Endodermal cell (in vitro differentiated cells): ENCODE data around the gene CACNG7. TPM values are rescaled to one million over a fixed set of nuclear protein-coding genes. Genes with fewer than 3 reads are reported as not detected.
A peak's percentile ranks its signal among the peaks of the same experiment; 100 is the strongest.

Experiments
- DNase-seq: peaks from one replicate; pipeline ENCODE4 v3.0.0-alpha.2; 2017
- H3K27ac ChIP-seq: 2 replicates; pipeline ENCODE4 v1.5.1; 2013; ENCODE audit warnings: mild to moderate bottlenecking, low read depth, low read length, moderate library complexity
- H3K27me3 ChIP-seq: 2 replicates; pipeline ENCODE4 v1.6.1; 2013; ENCODE audit warnings: mild to moderate bottlenecking, low read length, moderate library complexity; ENCODE audit not compliant: insufficient read depth, control insufficient read depth, poor library complexity, severe bottlenecking
- H3K36me3 ChIP-seq: 2 replicates; pipeline ENCODE4 v1.7.0; 2013; ENCODE audit warnings: mild to moderate bottlenecking, low read length, moderate library complexity; ENCODE audit not compliant: control insufficient read depth, insufficient read depth
- H3K4me1 ChIP-seq: one replicate; pipeline ENCODE4 v1.7.0; 2013; ENCODE audit warnings: low read length; ENCODE audit not compliant: control insufficient read depth, insufficient read depth
- H3K4me3 ChIP-seq: 2 replicates; pipeline ENCODE4 v1.5.1; 2013; ENCODE audit warnings: mild to moderate bottlenecking, low read length, moderate library complexity
- H3K9ac ChIP-seq: 2 replicates; pipeline ENCODE4 v1.6.1; 2013; ENCODE audit warnings: mild to moderate bottlenecking, low read length, moderate library complexity; ENCODE audit not compliant: poor library complexity, severe bottlenecking; ENCODE audit errors: extremely low read depth
- H3K9me3 ChIP-seq: 2 replicates; pipeline ENCODE4 v1.6.1; 2013; ENCODE audit warnings: mild to moderate bottlenecking, low read length, moderate library complexity; ENCODE audit not compliant: control insufficient read depth
- H3K27ac Mint-ChIP-seq: 2 replicates; pipeline ENCODE4 v1.8.0; 2020; ENCODE audit warnings: mixed read lengths
- H3K27me3 Mint-ChIP-seq: 2 replicates; pipeline ENCODE4 v1.8.0; 2021; ENCODE audit warnings: mild to moderate bottlenecking, mixed read lengths; ENCODE audit not compliant: insufficient read depth
- H3K36me3 Mint-ChIP-seq: 2 replicates; pipeline ENCODE4 v1.8.0; 2020; ENCODE audit warnings: low read depth, mixed read lengths
- H3K4me1 Mint-ChIP-seq: 2 replicates; pipeline ENCODE4 v1.8.0; 2020; ENCODE audit warnings: mixed read lengths
- H3K4me3 Mint-ChIP-seq: 2 replicates; pipeline ENCODE4 v1.8.0; 2020; ENCODE audit warnings: mild to moderate bottlenecking, moderate library complexity, mixed read lengths
- H3K9me3 Mint-ChIP-seq: 2 replicates; pipeline ENCODE4 v1.8.0; 2020; ENCODE audit warnings: mild to moderate bottlenecking, mixed read lengths
- CTCF ChIP-seq: fragments of 200-600 bp; sonication (generic); conservative IDR thresholded peaks from 2 replicates; pipeline ENCODE4 v1.5.0; 2021; ENCODE audit warnings: antibody characterized with exemption, mild to moderate bottlenecking
- whole genome bisulfite sequencing, 2 experiments: methylation state at CpG; one replicate each; pipeline versions ENCODE4 v1.1.5 to v1.1.7; 2013; ENCODE audit warnings: missing lambda C conversion rate in 2 of 2, mixed read lengths in 1 of 2; ENCODE audit not compliant: insufficient coverage in 1 of 2, insufficient read length in 1 of 2; 5-methylcytosine and 5-hydroxymethylcytosine counted together
- total RNA-seq, 2 donors: library from RNA; stranded (reverse); fragmentation: NEBNext Ultra II Directional in 1 of 2; extraction: Animal tissue kit (Norgen Biotek cat#: 25700) in 1 of 2; gene quantifications; 2 replicates in 1 of 2; 3 replicates in 1 of 2; pipeline ENCODE4 v1.2.1, GENCODE V29; 2021

Gene CACNG7
- total RNA-seq, 2 donors from 2014 or later, result 2.7 to 3.4 TPM

- no peaks in the 10 kb centered on the region for H3K36me3 ChIP-seq
- TF ChIP-seq CTCF, result no peak
- Mint-ChIP-seq H3K27ac (no peak overlapping the region), H3K9me3 (no peaks in the 10 kb centered on the region), H3K27me3 (peaks cover 36% of the 10 kb centered on the region), H3K4me1 (peaks cover 6% of the 10 kb centered on the region), H3K36me3 (no peaks in the 10 kb centered on the region), H3K4me3 (no peak overlapping the region)
- DNase-seq, result no peak
- WGBS, 2 experiments, result 9 to 12% methylated on average over 13 to 18 of the region's 18 CpGs
- H3K9ac ChIP-seq, result no peak overlapping the region
- no peak overlapping the region for H3K27ac ChIP-seq
- H3K4me3 ChIP-seq, result peak overlapping the region; percentile 77
- peaks cover 54% of the 10 kb centered on the region for H3K27me3 ChIP-seq
- no peaks in the 10 kb centered on the region for H3K4me1 ChIP-seq
- H3K9me3 ChIP-seq, result no peaks in the 10 kb centered on the region
These were observed 26.6 kb upstream of the CACNG7 start for GRCh38 chr19:53882391-53883050.

DNA sequence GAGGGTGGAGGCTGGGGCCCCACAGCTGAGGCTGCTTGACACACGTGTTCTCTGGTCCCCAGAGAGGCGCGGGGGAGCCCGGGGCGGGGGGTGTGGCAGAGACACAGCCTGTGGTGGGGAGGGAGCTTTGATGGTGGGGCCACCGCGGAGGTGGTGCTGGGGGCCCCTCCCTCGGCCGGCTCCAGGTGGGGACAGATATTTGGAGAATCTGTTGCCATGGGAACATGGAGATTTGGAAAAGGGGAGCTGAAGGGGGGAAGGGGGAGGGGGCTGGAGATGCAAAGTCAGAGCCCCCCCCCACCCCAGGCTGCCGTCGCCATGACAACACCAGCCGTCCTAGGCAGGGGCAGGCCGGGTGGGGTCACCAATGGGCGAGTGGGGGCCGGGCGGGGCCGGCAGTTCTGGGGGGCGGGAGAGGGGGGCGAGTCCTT lies 25.8 kb upstream of the CACNG7 start:
- Histone ChIP-seq H3K36me3 (no peaks in the 10 kb centered on the region), H3K4me1 (no peaks in the 10 kb centered on the region), H3K27ac (no peak overlapping the region), H3K4me3 (no peak overlapping the region), H3K9me3 (no peaks in the 10 kb centered on the region), H3K27me3 (peaks cover 54% of the 10 kb centered on the region), H3K9ac (no peak overlapping the region)
- peaks cover 36% of the 10 kb centered on the region for H3K27me3 Mint-ChIP-seq
- WGBS, 2 experiments, result 11% methylated on average over 9 of the region's 19 CpGs; no CpG with 5 or more reads in 1 of the 2 experiments
- H3K36me3 Mint-ChIP-seq, result no peaks in the 10 kb centered on the region
- TF ChIP-seq CTCF, result no peak
- H3K4me3 Mint-ChIP-seq, result peak overlapping the region; percentile 1
- H3K4me1 Mint-ChIP-seq, result peaks cover 6% of the 10 kb centered on the region
- peak; percentile 56 for DNase-seq
- no peaks in the 10 kb centered on the region for H3K9me3 Mint-ChIP-seq
- H3K27ac Mint-ChIP-seq, result no peak overlapping the region

DNA sequence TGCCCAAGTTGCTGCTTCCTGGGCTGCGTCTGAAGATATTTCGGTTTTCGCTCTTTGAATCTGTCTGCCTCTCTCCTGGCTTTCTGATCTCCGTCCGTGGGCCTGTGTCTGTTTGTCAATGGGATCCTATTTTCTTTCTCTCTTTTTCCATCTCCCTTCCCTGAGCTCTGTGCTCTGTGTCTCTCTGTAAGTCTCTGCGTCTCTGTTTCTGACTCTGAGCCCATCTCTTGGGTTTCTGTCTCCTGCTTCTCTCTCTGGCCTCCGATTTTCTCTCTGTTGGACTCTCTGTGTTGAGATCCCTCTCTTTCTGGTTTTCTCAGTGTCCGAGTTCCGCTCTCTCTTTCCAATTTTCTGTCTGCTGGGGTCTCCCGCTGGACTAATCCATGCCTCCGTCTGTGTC lies 25.3 kb upstream of the CACNG7 start:
- no peaks in the 10 kb centered on the region for H3K9me3 ChIP-seq
- no peaks in the 10 kb centered on the region for H3K9me3 Mint-ChIP-seq
- peaks cover 54% of the 10 kb centered on the region for H3K27me3 ChIP-seq
- no peak overlapping the region for H3K9ac ChIP-seq
- H3K36me3 Mint-ChIP-seq, result no peaks in the 10 kb centered on the region
- H3K27me3 Mint-ChIP-seq, result peaks cover 36% of the 10 kb centered on the region
- DNase-seq, result no peak
- H3K4me3 ChIP-seq, result no peak overlapping the region
- H3K4me3 Mint-ChIP-seq, result peak overlapping the region; percentile 1
- H3K36me3 ChIP-seq, result no peaks in the 10 kb centered on the region
- H3K27ac Mint-ChIP-seq, result no peak overlapping the region
- no peak overlapping the region for H3K27ac ChIP-seq
- WGBS, 2 experiments, result 68 to 73% methylated on average over 11 of the region's 11 CpGs
- H3K4me1 Mint-ChIP-seq, result peaks cover 4% of the 10 kb centered on the region
- no peaks in the 10 kb centered on the region for H3K4me1 ChIP-seq
- TF ChIP-seq CTCF, result no peak
